Ureter (tissue), 1 donor: Measurements from ENCODE around the gene COL5A1. TPM values are rescaled to one million over a fixed set of nuclear protein-coding genes. Genes with fewer than 3 reads are reported as not detected.

ENCODE experiments used
- DNase-seq: peaks from one replicate; pipeline ENCODE4 v3.0.0-alpha.2; 2020; ENCODE audit warnings: low spot score
- total RNA-seq: library from RNA; stranded (reverse); gene quantifications from one replicate; pipeline ENCODE4 v1.2.4, GENCODE V29; 2023
- donor health status: DM: yes; HTN: yes; CAD: no.

Gene COL5A1
- total RNA-seq, 1 donor from 2014 or later, result 64.7 TPM

DNA sequence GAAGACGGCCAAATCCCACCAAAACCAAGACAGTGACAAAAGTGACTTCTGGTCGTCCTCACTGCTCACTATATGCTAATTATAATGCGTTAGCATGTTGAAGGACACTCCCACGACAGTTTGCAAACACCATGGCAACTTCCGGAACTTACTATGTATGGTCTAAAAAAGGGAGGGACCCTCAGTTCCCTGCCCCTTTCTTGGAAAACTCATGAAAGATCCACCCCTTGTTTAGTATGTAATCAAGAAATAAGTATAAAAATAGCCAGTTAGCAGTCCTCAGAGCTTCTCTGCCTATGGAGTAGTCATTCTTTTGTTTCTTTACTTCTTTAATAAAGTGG is 248.5 kb downstream of the COL5A1 start:
- DNase-seq, result no peak

DNA sequence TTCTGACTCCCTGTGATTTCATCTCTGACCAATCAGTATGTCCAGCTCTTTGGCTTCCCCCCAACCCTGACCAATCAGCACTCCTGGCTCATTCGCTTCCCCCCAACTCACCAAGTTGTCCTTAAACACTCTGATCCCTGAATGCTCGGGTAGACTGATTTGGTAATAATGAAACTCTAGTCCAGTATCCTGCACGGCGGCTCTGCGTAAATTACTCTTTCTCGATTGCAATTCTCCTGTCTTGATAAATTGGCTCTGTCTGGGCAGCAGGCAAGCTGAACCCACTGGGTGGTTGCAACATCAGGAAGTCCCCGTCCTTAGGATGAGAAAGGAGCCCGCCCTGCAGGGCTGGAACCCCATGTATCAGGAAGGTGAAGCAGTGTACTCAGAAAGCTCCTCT is 249.4 kb downstream of the COL5A1 start:
- no peak for DNase-seq

GRCh38 chr9:134891713-134892112 is 250.1 kb downstream of the COL5A1 start:
- DNase-seq, result no peak

DNA sequence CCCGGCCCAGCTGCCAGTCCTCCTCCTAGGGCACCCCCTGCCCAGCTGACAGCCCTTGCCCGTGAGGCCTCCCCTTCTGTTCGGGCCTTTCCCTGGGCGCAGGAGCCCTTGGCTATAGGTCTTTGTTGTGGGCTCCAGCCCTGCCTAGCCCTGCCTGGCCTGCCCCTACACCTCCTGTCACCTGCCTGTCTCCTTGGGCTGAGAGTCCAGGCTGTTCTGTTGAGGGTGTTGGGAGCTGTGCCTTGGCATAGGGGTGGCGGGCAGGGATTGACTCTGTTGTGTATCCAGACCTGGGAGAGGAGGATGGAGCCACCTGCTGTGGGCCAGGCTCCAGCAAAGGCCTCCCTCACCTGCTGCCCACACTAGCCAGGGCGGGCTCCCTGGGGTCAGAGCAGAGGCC is 250.6 kb downstream of the COL5A1 start:
- no peak for DNase-seq

DNA sequence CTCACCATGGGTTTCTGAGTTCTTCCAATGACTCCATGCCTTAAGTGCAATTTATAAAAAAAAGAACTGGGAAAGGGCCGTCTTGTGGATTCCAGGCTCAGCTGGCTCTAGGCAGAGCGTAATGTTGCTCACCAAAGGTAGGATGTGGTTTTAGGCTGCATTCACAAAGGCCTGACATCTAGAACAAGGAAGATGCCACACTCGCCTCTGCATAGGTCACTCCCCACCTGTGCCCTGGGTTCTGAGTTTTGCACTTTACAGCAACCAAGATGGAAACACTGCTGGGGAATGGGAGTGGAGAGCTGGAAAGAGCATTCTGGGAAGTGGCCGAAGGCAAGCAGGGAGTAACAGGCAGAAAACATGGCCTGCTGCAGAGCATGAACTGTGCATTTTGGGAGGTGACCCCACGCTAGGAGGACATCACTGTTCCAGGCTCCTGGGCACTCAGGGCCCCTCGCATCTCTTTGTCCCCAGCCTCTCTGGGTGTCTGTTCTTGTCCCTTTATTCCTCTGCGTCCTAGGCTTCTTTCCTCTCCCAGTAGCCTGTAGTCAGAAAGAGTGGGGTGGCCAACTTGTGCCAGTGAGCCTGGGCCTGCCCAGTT is 251.3 kb downstream of the COL5A1 start:
- DNase-seq, result no peak

Other genes with a start within 250 kb of the COL5A1 start
- 0.49 TPM for gene FCN2, start 239.0 kb downstream of the COL5A1 start, total RNA-seq